Measurements from ENCODE around the gene CNTNAP2. TPM values are rescaled to one million over a fixed set of nuclear protein-coding genes. Genes with fewer than 3 reads are reported as not detected.

Gene CNTNAP2
- total RNA-seq, 1 donor from 2014 or later, result 0.59 TPM

DNA sequence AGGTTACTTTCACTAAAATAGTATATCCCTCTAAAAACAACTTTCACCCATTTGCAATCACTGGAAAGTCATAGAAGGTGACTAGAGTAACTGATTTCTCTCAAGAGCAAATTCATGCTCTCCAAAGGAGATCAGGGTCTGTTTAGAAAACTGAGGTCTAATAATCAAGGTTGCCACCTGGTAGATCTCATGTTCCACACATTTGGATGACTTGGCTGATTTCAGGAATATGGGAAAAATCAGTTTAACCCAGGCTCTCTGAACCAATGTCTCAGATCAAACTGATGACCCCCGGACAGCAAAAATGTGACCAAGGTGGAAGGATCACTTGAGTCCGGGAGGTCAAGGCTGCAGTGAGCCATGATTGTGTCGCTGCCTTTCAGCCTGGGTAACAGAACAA is 1911.6 kb downstream of the CNTNAP2 start:
- ATAC-seq, result no peak
- H3K36me3 ChIP-seq, result no peaks in the 10 kb centered on the region
- TF ChIP-seq, protein P1, sequence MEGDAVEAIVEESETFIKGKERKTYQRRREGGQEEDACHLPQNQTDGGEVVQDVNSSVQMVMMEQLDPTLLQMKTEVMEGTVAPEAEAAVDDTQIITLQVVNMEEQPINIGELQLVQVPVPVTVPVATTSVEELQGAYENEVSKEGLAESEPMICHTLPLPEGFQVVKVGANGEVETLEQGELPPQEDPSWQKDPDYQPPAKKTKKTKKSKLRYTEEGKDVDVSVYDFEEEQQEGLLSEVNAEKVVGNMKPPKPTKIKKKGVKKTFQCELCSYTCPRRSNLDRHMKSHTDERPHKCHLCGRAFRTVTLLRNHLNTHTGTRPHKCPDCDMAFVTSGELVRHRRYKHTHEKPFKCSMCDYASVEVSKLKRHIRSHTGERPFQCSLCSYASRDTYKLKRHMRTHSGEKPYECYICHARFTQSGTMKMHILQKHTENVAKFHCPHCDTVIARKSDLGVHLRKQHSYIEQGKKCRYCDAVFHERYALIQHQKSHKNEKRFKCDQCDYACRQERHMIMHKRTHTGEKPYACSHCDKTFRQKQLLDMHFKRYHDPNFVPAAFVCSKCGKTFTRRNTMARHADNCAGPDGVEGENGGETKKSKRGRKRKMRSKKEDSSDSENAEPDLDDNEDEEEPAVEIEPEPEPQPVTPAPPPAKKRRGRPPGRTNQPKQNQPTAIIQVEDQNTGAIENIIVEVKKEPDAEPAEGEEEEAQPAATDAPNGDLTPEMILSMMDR (IDR thresholded peaks at IDR 0.05), result no peak
- DNase-seq, result no peak
- intact Hi-C loops (cut with DNase I), result no loop called here
- no peak overlapping the region for H3K4me3 ChIP-seq
- H3K27ac ChIP-seq, result no peak overlapping the region
- no peaks in the 10 kb centered on the region for H3K27me3 ChIP-seq (ENCODE audit: low read depth)
- H3K4me1 ChIP-seq, result no peaks in the 10 kb centered on the region
- no peaks in the 10 kb centered on the region for H3K9me3 ChIP-seq

DNA sequence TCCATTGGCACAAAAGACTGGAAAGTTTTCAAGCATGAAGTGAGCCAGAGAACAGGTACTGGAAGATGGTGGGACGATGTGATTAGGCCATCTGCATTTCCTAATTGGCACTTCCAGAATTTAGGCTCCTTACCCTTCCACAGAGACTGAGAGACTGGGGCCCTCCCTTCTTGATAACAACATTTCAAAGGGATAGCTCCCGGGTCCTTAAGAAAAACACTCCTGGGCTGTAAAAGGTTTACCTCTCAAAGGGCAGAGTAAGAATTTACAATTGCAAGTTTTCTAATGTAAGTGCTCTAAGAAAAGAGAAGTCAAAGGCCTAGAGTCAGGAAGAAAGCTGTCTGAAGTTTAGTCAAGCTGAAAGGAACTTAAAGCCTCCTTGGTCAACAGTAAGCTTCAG is 1914.4 kb downstream of the CNTNAP2 start:
- DNase-seq, result no peak

DNA sequence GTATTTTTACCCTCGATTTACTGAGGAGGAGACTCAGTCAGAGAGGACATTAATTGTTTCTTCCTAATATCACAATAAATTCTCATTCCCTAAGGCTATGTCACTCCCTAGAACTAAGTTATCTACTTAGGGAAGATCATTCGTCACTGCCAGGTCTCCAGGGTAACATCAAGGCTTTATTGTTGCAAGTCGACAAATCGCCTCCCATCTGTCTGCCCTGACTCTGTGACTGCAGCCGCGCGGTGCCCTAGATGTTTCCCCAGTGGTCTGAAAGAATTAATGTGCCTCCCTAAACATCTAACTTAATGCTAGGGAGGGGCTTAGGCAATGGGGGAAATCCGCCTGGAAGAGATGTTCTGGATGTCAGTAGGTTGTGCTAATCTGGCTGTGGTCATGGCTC is 1915.2 kb downstream of the CNTNAP2 start:
- H3K4me3 ChIP-seq, result no peak overlapping the region

More for the DNA sequence above, 1914.4 kb downstream of the CNTNAP2 start:
- intact Hi-C loops (cut with DNase I), result no loop called here
- Histone ChIP-seq H3K36me3 (no peaks in the 10 kb centered on the region), H3K27ac (no peak overlapping the region), H3K4me3 (no peak overlapping the region), H3K4me1 (no peaks in the 10 kb centered on the region), H3K9me3 (no peaks in the 10 kb centered on the region), H3K27me3 (ENCODE audit: low read depth) (no peaks in the 10 kb centered on the region)
- TF ChIP-seq, protein P1 (IDR thresholded peaks at IDR 0.05), result no peak
- no peak for ATAC-seq

GRCh38 chr7:148035950-148036349 is 1919.3 kb downstream of the CNTNAP2 start:
- no peak for ATAC-seq

More for the DNA sequence above, 1915.2 kb downstream of the CNTNAP2 start:
- Histone ChIP-seq H3K27me3 (ENCODE audit: low read depth) (no peaks in the 10 kb centered on the region), H3K4me1 (no peaks in the 10 kb centered on the region), H3K27ac (no peak overlapping the region), H3K9me3 (no peaks in the 10 kb centered on the region), H3K36me3 (no peaks in the 10 kb centered on the region)
- TF ChIP-seq, protein P1 (IDR thresholded peaks at IDR 0.05), result no peak
- ATAC-seq (no peak), DNase-seq (no peak)
- intact Hi-C loops (cut with DNase I), result no loop called here

DNA sequence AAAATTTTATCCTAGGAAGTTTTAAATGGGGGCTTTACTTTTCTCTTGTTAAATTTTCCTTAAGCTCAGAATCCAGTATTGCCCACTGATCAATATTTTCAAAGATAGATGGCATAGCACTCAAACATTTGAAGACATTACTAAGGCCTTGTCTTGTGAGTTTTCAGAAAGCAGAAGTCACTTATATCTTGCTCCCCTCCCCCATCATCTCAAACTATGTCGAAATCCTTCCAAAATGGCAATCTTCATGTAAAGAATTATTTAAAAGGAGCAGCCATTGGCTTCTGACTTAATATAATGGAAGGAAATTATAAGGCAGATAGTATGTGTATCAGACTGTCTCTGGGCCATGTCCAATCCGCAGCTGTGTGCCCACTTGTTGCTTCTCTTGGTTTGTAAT is 1920.4 kb downstream of the CNTNAP2 start:
- no peak for DNase-seq
- no peak for ATAC-seq
- Histone ChIP-seq H3K27me3 (ENCODE audit: low read depth) (no peaks in the 10 kb centered on the region), H3K36me3 (no peaks in the 10 kb centered on the region), H3K9me3 (no peaks in the 10 kb centered on the region), H3K4me3 (no peak overlapping the region), H3K4me1 (no peaks in the 10 kb centered on the region), H3K27ac (no peak overlapping the region)
- intact Hi-C loops (cut with DNase I), result no loop called here
- TF ChIP-seq, protein P1 (IDR thresholded peaks at IDR 0.05), result no peak

More at GRCh38 chr7:148035950-148036349, 1919.3 kb downstream of the CNTNAP2 start:
- H3K27ac ChIP-seq, result no peak overlapping the region
- no peaks in the 10 kb centered on the region for H3K36me3 ChIP-seq
- DNase-seq, result no peak
- no peaks in the 10 kb centered on the region for H3K4me1 ChIP-seq
- H3K4me3 ChIP-seq, result no peak overlapping the region
- TF ChIP-seq, protein P1 (IDR thresholded peaks at IDR 0.05), result no peak
- intact Hi-C loops (cut with DNase I), result no loop called here
- no peaks in the 10 kb centered on the region for H3K27me3 ChIP-seq (ENCODE audit: low read depth)
- no peaks in the 10 kb centered on the region for H3K9me3 ChIP-seq

- intact Hi-C loops (cut with DNase I), result no loop called here
- TF ChIP-seq, protein P1 (IDR thresholded peaks at IDR 0.05), result no peak
- no peaks in the 10 kb centered on the region for H3K27me3 ChIP-seq (ENCODE audit: low read depth)
- H3K4me1 ChIP-seq, result no peaks in the 10 kb centered on the region
- H3K36me3 ChIP-seq, result no peaks in the 10 kb centered on the region
- no peaks in the 10 kb centered on the region for H3K9me3 ChIP-seq
- no peak for ATAC-seq
- no peak overlapping the region for H3K27ac ChIP-seq
- no peak overlapping the region for H3K4me3 ChIP-seq
- DNase-seq, result no peak
Observed at GRCh38 chr7:148041156-148041555, 1924.6 kb downstream of the CNTNAP2 start.

All from lower lobe of right lung (tissue), 2 donors.